NB4 (cell line): ENCODE results near the gene ZFYVE27.

Experiments used
- CTCF ChIP-seq: IDR thresholded peaks from one replicate; pipeline ENCODE4 v1.5.1; 2012; ENCODE audit warnings: low read depth, low read length
- MAX ChIP-seq: IDR thresholded peaks from 2 replicates; pipeline ENCODE4 v1.6.1; 2011; ENCODE audit warnings: low read depth, low read length
- POLR2A ChIP-seq: IDR thresholded peaks from 2 replicates; pipeline ENCODE4 v1.6.1; 2011; ENCODE audit warnings: mild to moderate bottlenecking; ENCODE audit not compliant: insufficient read length; ENCODE audit errors: extremely low read depth

GRCh38 chr10:97762816-97763215 is 25.9 kb downstream of the ZFYVE27 start:
- TF ChIP-seq MAX = no peak
- no peak for TF ChIP-seq CTCF
- no peak for TF ChIP-seq POLR2A
